ENCODE data around the gene IFNL1. TPM values are rescaled to one million over a fixed set of nuclear protein-coding genes. Genes with fewer than 3 reads are reported as not detected.

The IFNL1 gene
- total RNA-seq, 6 donors from 2014 or later = not detected

- H3K27ac ChIP-seq = no peak overlapping the region
- no peak for TF ChIP-seq POLR2AphosphoS5 (IDR thresholded peaks at IDR 0.05)
- TF ChIP-seq CTCF (IDR thresholded peaks at IDR 0.05) = no peak
- TF ChIP-seq POLR2A (IDR thresholded peaks at IDR 0.05) = no peak
- no peak for TF ChIP-seq EP300 (IDR thresholded peaks at IDR 0.05)
- no peak for ATAC-seq (ENCODE audit: low FRiP score in 2 of 2)
- H3K4me1 ChIP-seq = peaks cover 0 to 15% (median 6%) of the 10 kb centered on the region in 4 donors
- H3K4me3 ChIP-seq = no peak overlapping the region
- DNase-seq = no peak
- no peaks in the 10 kb centered on the region for H3K36me3 ChIP-seq
- peaks cover 0 to 11% (median 3%) of the 10 kb centered on the region in 4 donors for H3K27me3 ChIP-seq
- no peaks in the 10 kb centered on the region for H3K9me3 ChIP-seq
Observed at GRCh38 chr19:39304185-39304513, 7.9 kb downstream of the IFNL1 start.

- no peak for DNase-seq
- Histone ChIP-seq H3K4me1 (peaks cover 0 to 15% (median 6%) of the 10 kb centered on the region in 4 donors), H3K27me3 (peaks cover 0 to 11% (median 3%) of the 10 kb centered on the region in 4 donors), H3K4me3 (no peak overlapping the region), H3K9me3 (no peaks in the 10 kb centered on the region), H3K36me3 (no peaks in the 10 kb centered on the region), H3K27ac (no peak overlapping the region)
- TF ChIP-seq CTCF (IDR thresholded peaks at IDR 0.05) = no peak
- no peak for TF ChIP-seq POLR2AphosphoS5 (IDR thresholded peaks at IDR 0.05)
- TF ChIP-seq EP300 (IDR thresholded peaks at IDR 0.05) = no peak
- TF ChIP-seq POLR2A (IDR thresholded peaks at IDR 0.05) = no peak
- 49 to 66% methylated on average over 5 to 6 of the region's 6 CpGs for WGBS, 2 donors
- ATAC-seq (ENCODE audit: low FRiP score in 2 of 2) = no peak
Observed at GRCh38 chr19:39304701-39305571, 8.7 kb downstream of the IFNL1 start.

GRCh38 chr19:39306075-39306474 lies 9.9 kb downstream of the IFNL1 start:
- Histone ChIP-seq H3K4me3 (no peak overlapping the region), H3K9me3 (no peaks in the 10 kb centered on the region), H3K27ac (no peak overlapping the region), H3K4me1 (peaks cover 0 to 15% (median 6%) of the 10 kb centered on the region in 4 donors), H3K27me3 (peaks cover 0 to 11% (median 3%) of the 10 kb centered on the region in 4 donors), H3K36me3 (peaks cover 0 to 3% (median 0%) of the 10 kb centered on the region in 4 donors)
- TF ChIP-seq POLR2AphosphoS5 (IDR thresholded peaks at IDR 0.05) (no peak), EP300 (IDR thresholded peaks at IDR 0.05) (no peak), POLR2A (IDR thresholded peaks at IDR 0.05) (no peak), CTCF (IDR thresholded peaks at IDR 0.05) (no peak)
- DNase-seq (no peak), ATAC-seq (ENCODE audit: low FRiP score in 2 of 2) (no peak)

- H3K4me1 ChIP-seq = peaks cover 0 to 15% (median 6%) of the 10 kb centered on the region in 4 donors
- H3K9me3 ChIP-seq = no peaks in the 10 kb centered on the region
- peak overlapping the region in 3 of 4 donors; percentile 24 to 44 (median 32) for H3K4me3 ChIP-seq
- H3K36me3 ChIP-seq = peaks cover 0 to 3% (median 0%) of the 10 kb centered on the region in 4 donors
- ATAC-seq (ENCODE audit: low FRiP score in 2 of 2) = peak; percentile 73 to 86
- DNase-seq = peak; percentile 65 to 88
- TF ChIP-seq EP300 (IDR thresholded peaks at IDR 0.05) = no peak
- TF ChIP-seq POLR2AphosphoS5 (IDR thresholded peaks at IDR 0.05) = no peak
- TF ChIP-seq CTCF (IDR thresholded peaks at IDR 0.05) = no peak
- TF ChIP-seq POLR2A (IDR thresholded peaks at IDR 0.05) = no peak
- peaks cover 0 to 11% (median 3%) of the 10 kb centered on the region in 4 donors for H3K27me3 ChIP-seq
- WGBS, 2 donors = 54 to 58% methylated on average over 33 to 52 of the region's 71 CpGs
- no peak overlapping the region for H3K27ac ChIP-seq
Observed at GRCh38 chr19:39307046-39307821, 11.0 kb downstream of the IFNL1 start.
